Thyroid gland (tissue), 4 donors: ENCODE measurements around the gene SCAF4.

ENCODE experiments used
- CTCF ChIP-seq, 6 experiments: fragments of 200-600 bp in 3 of 6; fragments of 450-650 bp in 3 of 6; sonication (generic) in 3 of 6; IDR thresholded peaks; one replicate each; pipeline ENCODE4 v1.5.1; 2016 to 2019; ENCODE audit warnings: antibody characterized with exemption in 6 of 6, mild to moderate bottlenecking in 2 of 6, inconsistent platforms in 1 of 6, moderate library complexity in 1 of 6
- POLR2A ChIP-seq, 2 donors: fragments of 450-650 bp; IDR thresholded peaks; one replicate each; pipeline ENCODE4 v1.6.1; 2017; ENCODE audit warnings: antibody characterized with exemption in 2 of 2, mild to moderate bottlenecking in 2 of 2, moderate library complexity in 1 of 2

DNA sequence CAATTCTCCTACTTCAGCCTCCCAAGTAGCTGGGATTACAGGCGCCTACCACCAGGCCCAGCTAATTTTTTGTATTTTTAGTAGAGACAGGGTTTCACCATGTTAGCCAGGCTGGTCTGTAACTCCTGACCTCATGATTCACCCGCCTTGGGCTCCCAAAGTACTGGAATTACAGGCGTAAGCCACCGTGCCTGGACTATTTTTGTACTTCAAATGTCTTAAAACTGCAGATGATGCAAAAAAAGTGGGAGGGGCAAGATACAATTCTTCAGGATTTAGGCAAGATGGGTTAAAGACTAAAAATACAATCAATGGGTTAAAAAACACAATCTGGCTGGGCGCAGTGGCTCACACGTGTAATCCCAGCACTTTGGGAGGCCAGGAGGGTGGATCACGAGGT lies 4.7 kb downstream of the SCAF4 start:
- TF ChIP-seq CTCF (IDR thresholded peaks at IDR 0.05) (no peak), POLR2A (IDR thresholded peaks at IDR 0.05) (no peak)
